Nephron progenitor cell (in vitro differentiated cells): ENCODE measurements around the gene NRDE2.

ENCODE experiments used
- DNase-seq: peaks from one replicate; pipeline ENCODE4 v3.0.0; 2021
- H3K27ac Mint-ChIP-seq: 2 replicates; pipeline ENCODE4 v1.8.0; 2021; ENCODE audit warnings: mild to moderate bottlenecking, moderate library complexity, mixed read lengths
- H3K27me3 Mint-ChIP-seq: 2 replicates; pipeline ENCODE4 v1.8.0; 2021; ENCODE audit warnings: mild to moderate bottlenecking, low read depth, mixed read lengths; ENCODE audit not compliant: poor library complexity
- H3K36me3 Mint-ChIP-seq: 2 replicates; pipeline ENCODE4 v1.8.0; 2021; ENCODE audit warnings: low read depth, mixed read lengths
- H3K4me1 Mint-ChIP-seq: 2 replicates; pipeline ENCODE4 v1.8.0; 2021; ENCODE audit warnings: mixed read lengths
- H3K4me3 Mint-ChIP-seq: 2 replicates; pipeline ENCODE4 v1.8.0; 2021; ENCODE audit warnings: mild to moderate bottlenecking, moderate library complexity, mixed read lengths
- H3K9me3 Mint-ChIP-seq: 2 replicates; pipeline ENCODE4 v1.8.0; 2021; ENCODE audit warnings: mild to moderate bottlenecking, moderate library complexity, mixed read lengths
- CTCF ChIP-seq: fragments of 200-600 bp; sonication (generic); IDR thresholded peaks from 2 replicates; pipeline ENCODE4 v1.5.0; 2021; ENCODE audit warnings: antibody characterized with exemption

NRDE2 gene

GRCh38 chr14:90297876-90298629 lies 33.7 kb downstream of the NRDE2 start:
- no peak for DNase-seq
- Mint-ChIP-seq H3K36me3 (peaks cover 62% of the 10 kb centered on the region), H3K27ac (no peak overlapping the region), H3K4me1 (no peaks in the 10 kb centered on the region), H3K27me3 (peaks cover 3% of the 10 kb centered on the region), H3K9me3 (no peaks in the 10 kb centered on the region), H3K4me3 (no peak overlapping the region)
- TF ChIP-seq CTCF, result no peak

- H3K4me3 Mint-ChIP-seq, result no peak overlapping the region
- H3K4me1 Mint-ChIP-seq, result no peaks in the 10 kb centered on the region
- H3K9me3 Mint-ChIP-seq, result no peaks in the 10 kb centered on the region
- peaks cover 3% of the 10 kb centered on the region for H3K27me3 Mint-ChIP-seq
- H3K36me3 Mint-ChIP-seq, result peaks cover 65% of the 10 kb centered on the region
- TF ChIP-seq CTCF, result no peak
- no peak for DNase-seq
- H3K27ac Mint-ChIP-seq, result no peak overlapping the region
These were observed 35.1 kb downstream of the NRDE2 start for GRCh38 chr14:90296641-90297040.

GRCh38 chr14:90295870-90296516 lies 35.7 kb downstream of the NRDE2 start:
- Mint-ChIP-seq H3K27me3 (peaks cover 3% of the 10 kb centered on the region), H3K4me3 (no peak overlapping the region), H3K27ac (peak overlapping the region; percentile 5), H3K4me1 (no peaks in the 10 kb centered on the region), H3K9me3 (no peaks in the 10 kb centered on the region), H3K36me3 (peaks cover 63% of the 10 kb centered on the region)
- no peak for DNase-seq
- no peak for TF ChIP-seq CTCF

- no peak for DNase-seq
- no peak for TF ChIP-seq CTCF
- Mint-ChIP-seq H3K9me3 (no peaks in the 10 kb centered on the region), H3K27ac (no peak overlapping the region), H3K27me3 (peaks cover 3% of the 10 kb centered on the region), H3K36me3 (peaks cover 52% of the 10 kb centered on the region), H3K4me3 (no peak overlapping the region), H3K4me1 (no peaks in the 10 kb centered on the region)
These were observed 36.9 kb downstream of the NRDE2 start for GRCh38 chr14:90294872-90295271.

- no peak for DNase-seq
- Mint-ChIP-seq H3K4me1 (no peaks in the 10 kb centered on the region), H3K9me3 (no peaks in the 10 kb centered on the region), H3K36me3 (peaks cover 48% of the 10 kb centered on the region), H3K27ac (no peak overlapping the region), H3K27me3 (peaks cover 3% of the 10 kb centered on the region), H3K4me3 (no peak overlapping the region)
- no peak for TF ChIP-seq CTCF
These were observed 37.7 kb downstream of the NRDE2 start for GRCh38 chr14:90293766-90294730.
